Spleen (tissue), 11 donors: Measurements from ENCODE around the gene GATA3. TPM values are rescaled to one million over a fixed set of nuclear protein-coding genes. Genes with fewer than 3 reads are reported as not detected.

Source experiments
- DNase-seq: peaks from one replicate; pipeline ENCODE4 v3.0.0-alpha.2; 2020
- H3K27ac ChIP-seq, 8 donors: fragments of 200-600 bp; sonication (generic) in 7 of 8; 1 replicate in 4 of 8; 2 replicates in 4 of 8; pipeline versions ENCODE4 v1.5.0 to v1.8.0; 2016 to 2021; ENCODE audit warnings: inconsistent platforms in 4 of 8, mild to moderate bottlenecking in 4 of 8, moderate library complexity in 1 of 8
- H3K27me3 ChIP-seq, 7 donors: fragments of 200-600 bp; sonication (generic) in 6 of 7; replicated peaks in 1 of 7; 1 replicate in 4 of 7; 2 replicates in 3 of 7; pipeline versions ENCODE4 v1.5.0 to v1.8.0; 2016 to 2021; ENCODE audit warnings: inconsistent platforms in 3 of 7, mild to moderate bottlenecking in 1 of 7
- H3K36me3 ChIP-seq, 6 donors: fragments of 200-600 bp; sonication (generic) in 5 of 6; 1 replicate in 4 of 6; 2 replicates in 2 of 6; pipeline versions ENCODE4 v1.5.0 to v1.8.0; 2016 to 2021; ENCODE audit warnings: inconsistent platforms in 2 of 6
- H3K4me1 ChIP-seq, 6 donors: fragments of 200-600 bp; sonication (generic) in 5 of 6; 1 replicate in 3 of 6; 2 replicates in 3 of 6; pipeline versions ENCODE4 v1.5.0 to v1.8.0; 2016 to 2021; ENCODE audit warnings: inconsistent platforms in 3 of 6
- H3K4me3 ChIP-seq, 8 donors: fragments of 200-600 bp; sonication (generic) in 7 of 8; 1 replicate in 4 of 8; 2 replicates in 4 of 8; pipeline versions ENCODE4 v1.5.0 to v1.8.0; 2016 to 2021; ENCODE audit warnings: inconsistent platforms in 4 of 8, mild to moderate bottlenecking in 4 of 8, moderate library complexity in 2 of 8
- H3K9me3 ChIP-seq, 8 donors: fragments of 200-600 bp; sonication (generic) in 7 of 8; 1 replicate in 4 of 8; 2 replicates in 4 of 8; pipeline versions ENCODE4 v1.5.0 to v1.8.0; 2016 to 2021; ENCODE audit warnings: inconsistent platforms in 4 of 8
- POLR2A ChIP-seq, 3 donors: fragments of 450-650 bp; IDR thresholded peaks; one replicate each; pipeline ENCODE4 v1.5.1; 2017; ENCODE audit warnings: antibody characterized with exemption in 3 of 3, mild to moderate bottlenecking in 1 of 3
- POLR2AphosphoS5 ChIP-seq, 3 donors: sonication (generic); formaldehyde crosslinking; IDR thresholded peaks; one replicate each; pipeline ENCODE4 v1.5.1; 2017; ENCODE audit warnings: antibody characterized with exemption in 3 of 3
- WGBS, 5 donors: extraction: QIAGEN DNeasy Blood & Tissue Kit in 3 of 5; methylation state at CpG; one replicate each; pipeline versions ENCODE4 v1.1.5 to v1.1.7; 2013 to 2018; 5-methylcytosine and 5-hydroxymethylcytosine counted together
- intact Hi-C: fragments of 100-400 bp; cut with DNase I; formaldehyde crosslinking; loops from one replicate; pipeline ENCODE4 v1.15.0; 2023; ENCODE audit warnings: low total_unique reads
- polyA plus RNA-seq, 3 donors: library from polyadenylated mRNA; stranded (reverse); fragments of 200-250 nt; gene quantifications; one replicate each; pipeline ENCODE4 v1.2.1, GENCODE V29; 2013
- total RNA-seq, 7 donors: library from RNA; depleted of rRNA in 3 of 7; stranded (reverse); fragments of >200 nt in 3 of 7; fragmentation: NEBNext Ultra II Directional in 4 of 7; extraction: Animal tissue kit (Norgen Biotek cat#: 25700) in 4 of 7; gene quantifications; one replicate each; pipeline versions ENCODE4 v1.1.0 to v1.2.1, GENCODE V29; 2016 to 2021
- TF ChIP-seq, protein P1 (sequence below), 11 experiments: fragments of 200-600 bp in 7 of 11; fragments of 450-650 bp in 4 of 11; sonication (generic) in 4 of 11; IDR thresholded peaks in 8 of 11; conservative IDR thresholded peaks in 3 of 11; 1 replicate in 7 of 11; 2 replicates in 4 of 11; pipeline versions ENCODE4 v1.4.0 to v1.8.0; 2016 to 2021; ENCODE audit warnings: antibody characterized with exemption in 11 of 11, inconsistent platforms in 4 of 11, mild to moderate bottlenecking in 1 of 11
- donor health status: healthy with polysubstance abuse.
- donor health status: DM: no; HTN: no; CAD: no; lungs with moderate emphysema.
- donor health status: DM: no; HTN: no; CAD: no.
- donor health status: Bipolar disorder and iron deficiency.
- donor health status: healthy.
- donor health status: DM: no; HTN: no; CAD: no.
- donor health status: DM: yes; HTN: yes; CAD: no.

The GATA3 gene
- total and polyA plus RNA-seq, 10 donors, result 2.2 to 15.4 (median 6.0) TPM

DNA sequence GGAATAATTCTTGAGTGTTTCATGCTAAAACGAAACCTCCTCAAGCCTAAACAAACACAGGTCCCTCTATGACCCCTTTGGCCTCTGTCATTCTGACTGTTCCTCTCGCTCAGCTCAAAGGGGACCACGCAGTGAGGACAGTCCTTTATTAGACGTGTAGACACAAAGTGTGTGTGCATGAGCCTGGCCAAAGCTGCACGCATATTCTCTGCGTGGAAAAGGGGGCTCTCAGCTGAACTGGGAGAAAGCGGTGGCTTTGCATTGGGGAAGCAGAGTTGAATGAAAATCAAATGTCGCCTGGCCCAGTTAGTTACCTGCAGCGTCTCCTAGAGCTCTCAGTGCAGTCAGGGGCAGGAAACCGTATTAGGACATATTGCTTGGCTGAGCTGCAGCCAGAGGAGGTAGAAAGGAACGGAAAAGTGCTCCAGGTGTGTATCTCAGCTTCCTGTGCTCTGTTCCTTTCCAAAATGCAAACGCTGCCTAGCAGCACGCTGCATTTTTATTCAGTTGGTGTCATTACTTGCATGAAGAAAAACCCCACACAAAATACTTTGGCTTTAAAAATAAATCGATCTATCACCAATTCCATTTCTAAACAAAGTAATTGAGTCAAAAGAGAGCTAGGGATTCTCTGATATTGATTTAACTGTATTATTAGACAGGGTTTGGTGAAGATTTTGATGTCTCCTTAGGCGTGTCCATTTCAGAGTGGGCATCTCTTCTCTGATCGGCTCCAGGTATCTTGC, 4.9 kb downstream of the GATA3 start:
- DNase-seq, result no peak
- intact Hi-C loops, result no loop called here
- no peaks in the 10 kb centered on the region for H3K9me3 ChIP-seq
- H3K4me1 ChIP-seq, result peaks cover 23 to 100% (median 78%) of the 10 kb centered on the region in 6 donors
- H3K4me3 ChIP-seq, result peak overlapping the region in 4 of 8 donors; percentile 5 to 84 (median 30)
- peaks cover 0 to 22% (median 0%) of the 10 kb centered on the region in 6 donors for H3K36me3 ChIP-seq
- WGBS, 5 donors, result 51 to 62% (median 52%) methylated on average over 16 of the region's 16 CpGs
- peak overlapping the region; percentile 8 to 89 (median 85) for H3K27ac ChIP-seq
- TF ChIP-seq POLR2A (IDR thresholded peaks at IDR 0.05) (no peak), POLR2AphosphoS5 (IDR thresholded peaks at IDR 0.05) (no peak)
- TF ChIP-seq, protein P1, sequence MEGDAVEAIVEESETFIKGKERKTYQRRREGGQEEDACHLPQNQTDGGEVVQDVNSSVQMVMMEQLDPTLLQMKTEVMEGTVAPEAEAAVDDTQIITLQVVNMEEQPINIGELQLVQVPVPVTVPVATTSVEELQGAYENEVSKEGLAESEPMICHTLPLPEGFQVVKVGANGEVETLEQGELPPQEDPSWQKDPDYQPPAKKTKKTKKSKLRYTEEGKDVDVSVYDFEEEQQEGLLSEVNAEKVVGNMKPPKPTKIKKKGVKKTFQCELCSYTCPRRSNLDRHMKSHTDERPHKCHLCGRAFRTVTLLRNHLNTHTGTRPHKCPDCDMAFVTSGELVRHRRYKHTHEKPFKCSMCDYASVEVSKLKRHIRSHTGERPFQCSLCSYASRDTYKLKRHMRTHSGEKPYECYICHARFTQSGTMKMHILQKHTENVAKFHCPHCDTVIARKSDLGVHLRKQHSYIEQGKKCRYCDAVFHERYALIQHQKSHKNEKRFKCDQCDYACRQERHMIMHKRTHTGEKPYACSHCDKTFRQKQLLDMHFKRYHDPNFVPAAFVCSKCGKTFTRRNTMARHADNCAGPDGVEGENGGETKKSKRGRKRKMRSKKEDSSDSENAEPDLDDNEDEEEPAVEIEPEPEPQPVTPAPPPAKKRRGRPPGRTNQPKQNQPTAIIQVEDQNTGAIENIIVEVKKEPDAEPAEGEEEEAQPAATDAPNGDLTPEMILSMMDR (IDR thresholded peaks at IDR 0.05 in 8 of 11, conservative IDR thresholded peaks at IDR 0.05 in 3 of 11), result no peak
- H3K27me3 ChIP-seq, result peaks cover 0 to 81% (median 21%) of the 10 kb centered on the region in 7 donors

DNA sequence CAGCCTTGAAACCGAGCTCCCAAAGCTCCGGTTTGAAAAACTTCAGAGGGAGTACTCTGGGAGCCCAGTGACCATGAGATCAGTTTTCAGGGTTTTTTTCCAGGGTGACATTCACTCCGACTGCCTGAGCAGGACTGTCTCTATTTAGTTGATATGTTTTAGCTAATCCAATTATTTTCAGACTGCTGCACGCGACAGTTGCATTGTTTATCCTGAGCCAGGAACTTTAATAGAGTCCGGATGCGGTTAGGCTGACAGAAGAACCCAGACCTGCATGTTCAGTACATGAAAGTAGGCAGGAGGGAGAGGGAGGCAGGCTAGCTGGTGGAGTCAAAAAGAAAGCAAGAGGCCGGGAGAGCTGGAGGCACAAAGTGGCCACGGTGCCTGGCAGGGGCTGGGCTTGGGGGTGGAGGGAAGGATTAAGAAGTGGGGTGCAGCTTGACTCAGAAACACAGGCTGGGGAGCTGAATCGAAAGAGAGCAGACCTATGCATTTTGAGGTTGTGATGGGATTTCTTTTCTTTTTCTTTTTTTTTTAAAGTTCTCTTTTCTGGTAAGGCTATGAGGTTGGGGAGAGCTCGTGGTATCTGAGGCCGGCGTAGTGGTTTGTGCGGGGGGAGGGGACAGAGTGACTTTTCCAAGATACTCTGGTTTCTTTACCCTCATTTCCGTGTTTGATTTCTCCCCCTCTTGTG, 5.7 kb downstream of the GATA3 start:
- peaks cover 0 to 30% (median 0%) of the 10 kb centered on the region in 6 donors for H3K36me3 ChIP-seq
- no peaks in the 10 kb centered on the region for H3K9me3 ChIP-seq
- H3K27ac ChIP-seq, result peak overlapping the region in 7 of 8 donors; percentile 22 to 89 (median 85)
- TF ChIP-seq POLR2A (IDR thresholded peaks at IDR 0.05) (no peak), POLR2AphosphoS5 (IDR thresholded peaks at IDR 0.05) (peak in 2 of 3 donors; percentile 25 to 59)
- WGBS, 5 donors, result 5 to 18% (median 11%) methylated on average over 15 of the region's 15 CpGs
- peak overlapping the region in 7 of 8 donors; percentile 8 to 84 (median 25) for H3K4me3 ChIP-seq
- H3K4me1 ChIP-seq, result peaks cover 24 to 100% (median 71%) of the 10 kb centered on the region in 6 donors
- no peak for DNase-seq
- peaks cover 0 to 76% (median 13%) of the 10 kb centered on the region in 7 donors for H3K27me3 ChIP-seq
- intact Hi-C loops, result no loop called here

DNA sequence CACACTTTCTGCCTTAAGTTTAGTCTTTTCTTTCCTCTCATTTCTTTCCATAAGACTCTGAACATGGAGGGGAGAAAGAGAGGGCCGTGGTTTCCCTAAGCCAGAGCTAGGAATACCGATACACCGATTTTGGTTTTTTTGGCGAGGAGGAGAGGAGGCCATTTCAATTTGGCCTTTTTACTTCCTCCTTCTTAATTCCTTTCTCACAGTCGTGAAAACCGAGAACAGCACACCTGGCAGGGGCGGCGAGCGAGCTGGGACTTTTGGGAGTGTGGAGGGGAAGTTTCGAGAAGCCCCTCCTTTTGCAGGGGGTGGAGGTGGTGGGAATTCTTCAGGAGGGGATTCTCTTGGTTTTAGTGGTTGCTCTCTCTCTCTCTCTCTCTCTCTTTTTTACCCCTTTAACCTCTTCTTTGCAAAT, 6.2 kb downstream of the GATA3 start:
- 15 to 26% (median 22%) methylated on average over 10 of the region's 10 CpGs for WGBS, 5 donors
- Histone ChIP-seq H3K36me3 (peaks cover 0 to 30% (median 0%) of the 10 kb centered on the region in 6 donors), H3K27me3 (peaks cover 0 to 74% (median 8%) of the 10 kb centered on the region in 7 donors), H3K4me1 (peaks cover 24 to 99% (median 67%) of the 10 kb centered on the region in 6 donors), H3K9me3 (no peaks in the 10 kb centered on the region), H3K4me3 (peak overlapping the region in 7 of 8 donors; percentile 8 to 84 (median 25)), H3K27ac (peak overlapping the region in 7 of 8 donors; percentile 22 to 89 (median 85))
- TF ChIP-seq POLR2A (IDR thresholded peaks at IDR 0.05) (no peak), POLR2AphosphoS5 (IDR thresholded peaks at IDR 0.05) (no peak)
- TF ChIP-seq, protein P1 (IDR thresholded peaks at IDR 0.05 in 8 of 11, conservative IDR thresholded peaks at IDR 0.05 in 3 of 11), result no peak
- DNase-seq, result no peak
- intact Hi-C loops, result no loop called here

DNA sequence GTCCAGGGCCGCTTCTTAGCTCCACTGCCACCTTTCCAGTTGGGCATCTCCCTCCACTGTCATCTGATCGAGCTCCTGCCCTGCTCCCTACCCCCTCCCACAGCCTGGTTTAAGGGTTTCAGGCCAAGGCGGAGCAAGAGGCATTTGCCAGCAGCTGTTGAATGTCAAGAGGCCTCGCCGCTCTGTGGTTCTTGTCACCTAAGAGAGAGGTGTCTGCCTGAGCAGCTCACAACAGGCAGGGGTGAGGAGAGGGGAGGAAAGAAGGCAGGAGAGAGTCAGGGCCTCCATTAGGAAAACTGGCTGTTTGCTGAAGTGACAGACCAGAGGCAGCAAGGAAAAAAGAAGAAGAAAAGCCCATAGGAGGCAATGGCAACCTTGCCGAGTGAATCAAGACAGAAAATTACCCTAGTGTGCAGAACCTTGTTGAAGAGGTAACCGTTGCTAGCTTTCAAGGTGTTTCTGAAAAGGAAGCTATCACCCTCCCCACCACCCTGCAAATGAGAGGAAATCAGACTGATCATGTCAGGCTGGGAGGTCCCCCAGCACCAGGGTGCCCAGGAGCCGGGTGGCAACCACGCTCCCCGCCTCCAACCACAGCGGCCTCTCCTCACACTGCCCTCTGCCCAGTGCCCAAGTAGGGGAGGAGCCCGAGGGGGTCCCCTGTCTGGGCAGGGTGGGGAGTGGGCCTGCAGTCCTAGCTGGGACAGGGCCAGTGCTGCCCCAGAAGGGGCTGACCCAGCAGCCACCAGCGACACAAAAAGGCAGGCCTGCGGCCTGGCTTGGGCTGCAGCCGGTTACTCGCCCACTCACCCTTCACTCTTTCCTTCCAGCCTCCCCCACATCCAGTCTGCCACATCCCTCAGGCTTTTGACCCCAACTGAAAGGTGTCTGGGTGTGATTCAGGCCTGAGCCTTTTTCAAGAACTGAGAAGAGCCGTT, 7.1 kb downstream of the GATA3 start:
- peaks cover 24 to 99% (median 70%) of the 10 kb centered on the region in 6 donors for H3K4me1 ChIP-seq

More for the DNA sequence above, 7.1 kb downstream of the GATA3 start:
- DNase-seq, result no peak
- Histone ChIP-seq H3K4me3 (peak overlapping the region in 3 of 8 donors; percentile 28 to 84 (median 31)), H3K9me3 (no peaks in the 10 kb centered on the region), H3K36me3 (peaks cover 0 to 30% (median 0%) of the 10 kb centered on the region in 6 donors), H3K27ac (peak overlapping the region in 6 of 8 donors; percentile 22 to 89 (median 87)), H3K27me3 (peaks cover 0 to 72% (median 0%) of the 10 kb centered on the region in 7 donors)
- 49 to 68% (median 60%) methylated on average over 12 to 17 of the region's 17 CpGs for WGBS, 5 donors
- intact Hi-C loops, result no loop called here
- TF ChIP-seq POLR2A (IDR thresholded peaks at IDR 0.05) (no peak), POLR2AphosphoS5 (IDR thresholded peaks at IDR 0.05) (peak in 1 of 3 donors; percentile 50)
- TF ChIP-seq, protein P1 (IDR thresholded peaks at IDR 0.05 in 8 of 11, conservative IDR thresholded peaks at IDR 0.05 in 3 of 11), result no peak
